Esophagus muscularis mucosa (tissue), 4 donors: ENCODE results near the gene TM4SF1. TPM values are rescaled to one million over a fixed set of nuclear protein-coding genes. Genes with fewer than 3 reads are reported as not detected.

Experiments used
- DNase-seq: peaks from one replicate; pipeline ENCODE4 v3.0.0-alpha.2; 2017; ENCODE audit errors: extremely low spot score
- H3K27ac ChIP-seq, 4 donors: fragments of 200-600 bp; sonication (generic); replicated peaks in 1 of 4; 1 replicate in 3 of 4; 2 replicates in 1 of 4; pipeline ENCODE4 v1.5.1; 2016 to 2019; ENCODE audit warnings: mild to moderate bottlenecking in 1 of 4
- H3K27me3 ChIP-seq, 4 donors: fragments of 200-600 bp; sonication (generic); one replicate each; pipeline versions ENCODE4 v1.5.1 to v1.6.0; 2016 to 2019
- H3K36me3 ChIP-seq, 4 donors: fragments of 200-600 bp; sonication (generic); one replicate each; pipeline ENCODE4 v1.5.1; 2016 to 2019
- H3K4me1 ChIP-seq, 4 donors: fragments of 200-600 bp; sonication (generic); one replicate each; pipeline ENCODE4 v1.5.1; 2016 to 2019
- H3K4me3 ChIP-seq, 4 donors: fragments of 200-600 bp; sonication (generic); 1 replicate in 2 of 4; 2 replicates in 2 of 4; pipeline ENCODE4 v1.5.1; 2016 to 2019; ENCODE audit warnings: mild to moderate bottlenecking in 4 of 4, moderate library complexity in 1 of 4
- H3K9me3 ChIP-seq, 4 donors: fragments of 200-600 bp; sonication (generic); 1 replicate in 3 of 4; 2 replicates in 1 of 4; pipeline ENCODE4 v1.5.1; 2016 to 2019
- CTCF ChIP-seq, 3 experiments: fragments of 200-600 bp in 2 of 3; fragments of 450-650 bp in 1 of 3; sonication (generic) in 2 of 3; IDR thresholded peaks; one replicate each; pipeline ENCODE4 v1.5.1; 2017 to 2019; ENCODE audit warnings: antibody characterized with exemption in 3 of 3, mild to moderate bottlenecking in 2 of 3, moderate library complexity in 1 of 3
- EP300 ChIP-seq: sonication (generic); formaldehyde crosslinking; IDR thresholded peaks from one replicate; pipeline ENCODE4 v1.6.1; 2017; ENCODE audit warnings: antibody characterized with exemption
- POLR2A ChIP-seq: fragments of 450-650 bp; IDR thresholded peaks from one replicate; pipeline ENCODE4 v1.6.1; 2017; ENCODE audit warnings: antibody characterized with exemption, moderate library complexity, mild to moderate bottlenecking, low read depth
- POLR2AphosphoS5 ChIP-seq, 2 donors: sonication (generic); formaldehyde crosslinking; IDR thresholded peaks; one replicate each; pipeline ENCODE4 v1.6.1; 2017; ENCODE audit warnings: antibody characterized with exemption in 2 of 2
- WGBS: methylation state at CpG from one replicate; pipeline ENCODE4 v1.1.5; 2018; 5-methylcytosine and 5-hydroxymethylcytosine counted together
- intact Hi-C: fragments of 100-400 bp; cut with DNase I; formaldehyde crosslinking; loops from one replicate; pipeline ENCODE4 v1.15.1; 2023
- total RNA-seq, 4 donors: library from RNA; depleted of rRNA; stranded (reverse); fragments of >200 nt; gene quantifications; one replicate each; pipeline versions ENCODE4 v1.1.0 to v1.2.1, GENCODE V29; 2016

The TM4SF1 gene
- total RNA-seq, 4 donors from 2014 or later = 28.7 to 151 (median 77.7) TPM

GRCh38 chr3:149353581-149354184 lies 23.8 kb downstream of the TM4SF1 start:
- no peak for DNase-seq
- intact Hi-C loops = loop anchor here (5.0 kb wide), 1 partner anchor 129 kb away; no protein-coding TSS in a partner anchor
- peaks cover 5 to 24% (median 11%) of the 10 kb centered on the region in 4 donors for H3K4me1 ChIP-seq
- no peak overlapping the region for H3K4me3 ChIP-seq
- H3K9me3 ChIP-seq = no peaks in the 10 kb centered on the region
- TF ChIP-seq CTCF (IDR thresholded peaks at IDR 0.05) = no peak
- TF ChIP-seq POLR2A = no peak
- no peak for TF ChIP-seq POLR2AphosphoS5 (IDR thresholded peaks at IDR 0.05)
- TF ChIP-seq EP300 = no peak
- H3K27me3 ChIP-seq = no peaks in the 10 kb centered on the region
- no peaks in the 10 kb centered on the region for H3K36me3 ChIP-seq
- WGBS = 76% methylated on average over 1 of the region's 1 CpG
- no peak overlapping the region for H3K27ac ChIP-seq

- no peak overlapping the region for H3K4me3 ChIP-seq
- no peak for DNase-seq
- no peaks in the 10 kb centered on the region for H3K9me3 ChIP-seq
- H3K36me3 ChIP-seq = no peaks in the 10 kb centered on the region
- TF ChIP-seq POLR2A (no peak), EP300 (no peak), POLR2AphosphoS5 (IDR thresholded peaks at IDR 0.05) (no peak), CTCF (IDR thresholded peaks at IDR 0.05) (peak; percentile 43 to 66 (median 51))
- H3K27me3 ChIP-seq = no peaks in the 10 kb centered on the region
- WGBS = 41% methylated on average over 7 of the region's 7 CpGs
- peaks cover 5 to 24% (median 11%) of the 10 kb centered on the region in 4 donors for H3K4me1 ChIP-seq
- intact Hi-C loops = loop anchor here (5.0 kb wide), 1 partner anchor 130 kb away; no protein-coding TSS in a partner anchor
- no peak overlapping the region for H3K27ac ChIP-seq
Measured at GRCh38 chr3:149352556-149352955, 24.9 kb downstream of the TM4SF1 start.

GRCh38 chr3:149343951-149344350 lies 33.5 kb downstream of the TM4SF1 start:
- DNase-seq = no peak
- Histone ChIP-seq H3K27ac (no peak overlapping the region), H3K9me3 (no peaks in the 10 kb centered on the region), H3K27me3 (no peaks in the 10 kb centered on the region), H3K36me3 (no peaks in the 10 kb centered on the region), H3K4me3 (no peak overlapping the region), H3K4me1 (peaks cover 17 to 25% (median 18%) of the 10 kb centered on the region in 4 donors)
- intact Hi-C loops = no loop called here
- TF ChIP-seq CTCF (IDR thresholded peaks at IDR 0.05) = no peak
- TF ChIP-seq POLR2A = no peak
- no peak for TF ChIP-seq EP300
- no peak for TF ChIP-seq POLR2AphosphoS5 (IDR thresholded peaks at IDR 0.05)
- 93% methylated on average over 4 of the region's 4 CpGs for WGBS

GRCh38 chr3:149342413-149343380 lies 34.8 kb downstream of the TM4SF1 start:
- intact Hi-C loops = no loop called here
- H3K4me3 ChIP-seq = no peak overlapping the region
- no peak overlapping the region for H3K27ac ChIP-seq
- no peaks in the 10 kb centered on the region for H3K36me3 ChIP-seq
- no peak for TF ChIP-seq POLR2A
- no peak for TF ChIP-seq CTCF (IDR thresholded peaks at IDR 0.05)
- TF ChIP-seq POLR2AphosphoS5 (IDR thresholded peaks at IDR 0.05) = no peak
- no peak for TF ChIP-seq EP300
- 84% methylated on average over 4 of the region's 4 CpGs for WGBS
- no peaks in the 10 kb centered on the region for H3K9me3 ChIP-seq
- H3K27me3 ChIP-seq = no peaks in the 10 kb centered on the region
- no peak for DNase-seq
- H3K4me1 ChIP-seq = peaks cover 17 to 25% (median 18%) of the 10 kb centered on the region in 4 donors
